Fibroblast of skin of left biceps (primary cell): Measurements from ENCODE around the gene SP2.

ENCODE experiments used
- DNase-seq, 2 experiments: peaks; one replicate each; pipeline ENCODE4 v3.0.0-alpha.2; 2013; ENCODE audit warnings: low read depth in 2 of 2

The SP2 gene

GRCh38 chr17:47973541-47973940 lies 77.5 kb downstream of the SP2 start:
- DNase-seq = no peak

GRCh38 chr17:47975189-47975822 lies 79.3 kb downstream of the SP2 start:
- DNase-seq = no peak

GRCh38 chr17:47975823-47976205 lies 79.8 kb downstream of the SP2 start:
- DNase-seq = no peak

- no peak for DNase-seq
These were observed 82.3 kb downstream of the SP2 start for GRCh38 chr17:47978324-47978723.
